ENCODE measurements around the gene OR6S1. TPM values are rescaled to one million over a fixed set of nuclear protein-coding genes. Genes with fewer than 3 reads are reported as not detected.

Gene OR6S1
- total RNA-seq, 1 experiment from 2014 or later = not detected

GRCh38 chr14:20688167-20688839 lies 46.8 kb upstream of the OR6S1 start, which contains the start of gene ANG:
Gene ANG, plus strand, starts transcription at chr14:20688764. Its CDS starts 4,801 bp downstream, at chr14:20693565.
- Mint-ChIP-seq H3K27ac (no peak within 1 kb of the TSS), H3K27me3 (ENCODE audit: low read depth) (peaks cover 6% of the 10 kb centered on the region), H3K9me3 (no peaks in the 10 kb centered on the region), H3K36me3 (no peaks in the 10 kb centered on the region), H3K4me3 (no peak within 1 kb of the TSS), H3K4me1 (peaks cover 12% of the 10 kb centered on the region)
- POLR2A ChIA-PET = interaction anchor here (0.8 kb wide), 1 partner anchor 26 kb away, joined by 3 read pairs; no protein-coding TSS in a partner anchor
- ATAC-seq (no peak), DNase-seq (ENCODE audit: low spot score) (no peak)
- no peak for TF ChIP-seq JAZF1 (CRISPR knock-in tag; IDR thresholded peaks at IDR 0.05)
- no peak for TF ChIP-seq ZNF138 (CRISPR knock-in tag; conservative IDR thresholded peaks at IDR 0.05)
- TF ChIP-seq PRDM15 (CRISPR knock-in tag; IDR thresholded peaks at IDR 0.05) = no peak
- TF ChIP-seq NFE2L1 (CRISPR knock-in tag; IDR thresholded peaks at IDR 0.05) = no peak
- TF ChIP-seq USF1 (CRISPR knock-in tag; IDR thresholded peaks at IDR 0.05) = no peak
- TF ChIP-seq ZNF423 (CRISPR knock-in tag; IDR thresholded peaks at IDR 0.05) = no peak
- no peak for TF ChIP-seq ZBTB43 (CRISPR knock-in tag; IDR thresholded peaks at IDR 0.05)
- TF ChIP-seq AFF4 (CRISPR knock-in tag; IDR thresholded peaks at IDR 0.05; ENCODE audit: borderline replicate concordance) = no peak
- no peak for TF ChIP-seq E2F1 (CRISPR knock-in tag; IDR thresholded peaks at IDR 0.05)
- no peak for TF ChIP-seq NR3C1 (CRISPR knock-in tag; conservative IDR thresholded peaks at IDR 0.05; ENCODE audit: low read depth)
- CTCF ChIA-PET = interaction anchor here (1.2 kb wide), 1 partner anchor 31 kb away, joined by 6 read pairs; no protein-coding TSS in a partner anchor

GRCh38 chr14:20687362-20688166 lies 46.1 kb upstream of the OR6S1 start:
- H3K4me1 Mint-ChIP-seq = peaks cover 12% of the 10 kb centered on the region
- H3K27ac Mint-ChIP-seq = no peak overlapping the region
- POLR2A ChIA-PET = interaction anchor here (0.8 kb wide), 1 partner anchor 25 kb away, joined by 3 read pairs; no protein-coding TSS in a partner anchor
- TF ChIP-seq AFF4 (CRISPR knock-in tag; IDR thresholded peaks at IDR 0.05; ENCODE audit: borderline replicate concordance) (no peak), ZBTB21 (CRISPR knock-in tag; IDR thresholded peaks at IDR 0.05; ENCODE audit: borderline replicate concordance) (no peak), GRHL2 (CRISPR knock-in tag; IDR thresholded peaks at IDR 0.05; ENCODE audit: insufficient replicate concordance, severe bottlenecking) (no peak), IRF2 (CRISPR knock-in tag; IDR thresholded peaks at IDR 0.05; ENCODE audit: borderline replicate concordance, low read depth) (no peak), NFYB (CRISPR knock-in tag; conservative IDR thresholded peaks at IDR 0.05; ENCODE audit: low read depth) (no peak), PREB (CRISPR knock-in tag; IDR thresholded peaks at IDR 0.05; ENCODE audit: borderline replicate concordance) (no peak)

More at GRCh38 chr14:20687362-20688166, 46.1 kb upstream of the OR6S1 start:
- ATAC-seq = no peak
- H3K27me3 Mint-ChIP-seq (ENCODE audit: low read depth) = peaks cover 6% of the 10 kb centered on the region
- no peaks in the 10 kb centered on the region for H3K9me3 Mint-ChIP-seq
- no peak for DNase-seq (ENCODE audit: low spot score)
- H3K36me3 Mint-ChIP-seq = no peaks in the 10 kb centered on the region
- CTCF ChIA-PET = interaction anchor here (1.2 kb wide), 1 partner anchor 30 kb away, joined by 6 read pairs; no protein-coding TSS in a partner anchor
- no peak overlapping the region for H3K4me3 Mint-ChIP-seq
